GM19467 (cell line): ENCODE measurements around the gene TMBIM1.

ENCODE experiments used
- ATAC-seq: cut with Tn5 transposase; IDR thresholded peaks from one replicate; pipeline ENCODE4 v1.9.1; 2021; ENCODE audit warnings: mild to moderate bottlenecking, moderate library complexity; ENCODE audit not compliant: unreplicated experiment

Gene TMBIM1

GRCh38 chr2:218293715-218294429 lies 1.6 kb upstream of the TMBIM1 start:
- ATAC-seq = no peak

GRCh38 chr2:218291318-218292047 lies 820 bp downstream of the TMBIM1 start:
- ATAC-seq = no peak

- ATAC-seq = peak; percentile 45
Measured at GRCh38 chr2:218290316-218291261, 1.7 kb downstream of the TMBIM1 start.

GRCh38 chr2:218289639-218290315 lies 2.5 kb downstream of the TMBIM1 start:
- ATAC-seq = no peak

GRCh38 chr2:218286570-218287459 lies 5.5 kb downstream of the TMBIM1 start:
- ATAC-seq = peak; percentile 40

- ATAC-seq = no peak
Measured at GRCh38 chr2:218285604-218286003, 6.7 kb downstream of the TMBIM1 start.

- peak; percentile 51 for ATAC-seq
Measured at GRCh38 chr2:218284106-218284811, 8.0 kb downstream of the TMBIM1 start.

GRCh38 chr2:218282173-218282991 lies 9.9 kb downstream of the TMBIM1 start:
- ATAC-seq = no peak

GRCh38 chr2:218281449-218281848 lies 10.9 kb downstream of the TMBIM1 start:
- ATAC-seq = no peak

- no peak for ATAC-seq
Measured at GRCh38 chr2:218280260-218280870, 11.9 kb downstream of the TMBIM1 start.

GRCh38 chr2:218278531-218279360 lies 13.6 kb downstream of the TMBIM1 start:
- ATAC-seq = no peak

- ATAC-seq = no peak
Measured at GRCh38 chr2:218277921-218278320, 14.4 kb downstream of the TMBIM1 start.

GRCh38 chr2:218276986-218277755 lies 15.1 kb downstream of the TMBIM1 start:
- no peak for ATAC-seq

GRCh38 chr2:218275371-218276072 lies 16.8 kb downstream of the TMBIM1 start:
- ATAC-seq = no peak

GRCh38 chr2:218274586-218274985 lies 17.7 kb downstream of the TMBIM1 start:
- no peak for ATAC-seq

- ATAC-seq = no peak
Measured at GRCh38 chr2:218273908-218274249, 18.4 kb downstream of the TMBIM1 start.
